Keratinocyte (primary cell): Measurements from ENCODE around the gene CHIT1. TPM values are rescaled to one million over a fixed set of nuclear protein-coding genes. Genes with fewer than 3 reads are reported as not detected.
"Not testable (repeated sequence)": the region's sequence is repeated elsewhere in the genome, so short reads cannot be mapped to it uniquely, and the experiment has no call there.

Experiments used
- DNase-seq: peaks from one replicate; pipeline ENCODE4 v3.0.0-alpha.2; 2011; ENCODE audit warnings: low read depth, missing footprints, low spot score
- FAIRE-seq: peaks from 2 replicates; lab custom pipeline; 2011; peaks lifted over from hg19 to GRCh38; lab: Jason Lieb, UNC
- H2AFZ ChIP-seq: 2 replicates; pipeline ENCODE4 v1.6.0; 2012; ENCODE audit warnings: low read length, control low read depth, inconsistent platforms; ENCODE audit not compliant: control insufficient read depth
- H3K27ac ChIP-seq: 2 replicates; pipeline ENCODE4 v1.5.1; 2011; ENCODE audit warnings: low read length; ENCODE audit not compliant: control insufficient read depth, insufficient read depth
- H3K27me3 ChIP-seq: 3 replicates; pipeline ENCODE4 v1.6.0; 2011; ENCODE audit warnings: low read length; ENCODE audit not compliant: control insufficient read depth, insufficient read depth; ENCODE audit errors: extremely low read depth
- H3K36me3 ChIP-seq, 2 experiments: 2 replicates in 1 of 2; 3 replicates in 1 of 2; pipeline ENCODE4 v1.5.1; 2011; ENCODE audit warnings: low read length in 2 of 2, mild to moderate bottlenecking in 1 of 2; ENCODE audit not compliant: control insufficient read depth in 2 of 2, insufficient read depth in 2 of 2; ENCODE audit errors: extremely low read depth in 1 of 2
- H3K4me1 ChIP-seq: 3 replicates; pipeline ENCODE4 v1.5.1; 2011; ENCODE audit warnings: low read length; ENCODE audit not compliant: control insufficient read depth, insufficient read depth; ENCODE audit errors: extremely low read depth
- H3K4me2 ChIP-seq: 3 replicates; pipeline ENCODE4 v1.6.0; 2011; ENCODE audit warnings: low read depth, low read length; ENCODE audit not compliant: control insufficient read depth, insufficient read depth; ENCODE audit errors: extremely low read depth
- H3K4me3 ChIP-seq, 3 experiments: fragments of 200-600 bp in 1 of 3; sonication (generic) in 1 of 3; 2 replicates in 2 of 3; 3 replicates in 1 of 3; pipeline ENCODE4 v1.5.1; 2011 to 2016; ENCODE audit warnings: low read length in 3 of 3, mild to moderate bottlenecking in 3 of 3, control low read depth in 2 of 3, inconsistent platforms in 1 of 3, low read depth in 1 of 3, mixed read lengths in 1 of 3, mixed run types in 1 of 3, moderate library complexity in 1 of 3; ENCODE audit not compliant: control insufficient read depth in 2 of 3, insufficient read depth in 2 of 3; ENCODE audit errors: extremely low read depth in 1 of 3
- H3K79me2 ChIP-seq: 2 replicates; pipeline ENCODE4 v1.6.0; 2012; ENCODE audit warnings: low read length; ENCODE audit not compliant: control insufficient read depth, insufficient read depth
- H3K9ac ChIP-seq: 3 replicates; pipeline ENCODE4 v1.6.0; 2011; ENCODE audit warnings: low read length; ENCODE audit not compliant: control insufficient read depth, insufficient read depth; ENCODE audit errors: extremely low read depth
- H3K9me1 ChIP-seq: 3 replicates; pipeline ENCODE4 v1.6.0; 2011; ENCODE audit warnings: low read length; ENCODE audit not compliant: control insufficient read depth, insufficient read depth; ENCODE audit errors: extremely low read depth
- H3K9me3 ChIP-seq: 2 replicates; pipeline ENCODE4 v1.5.1; 2012; ENCODE audit warnings: low read depth, low read length; ENCODE audit not compliant: control insufficient read depth
- H4K20me1 ChIP-seq: 3 replicates; pipeline ENCODE4 v1.6.0; 2011; ENCODE audit warnings: low read length; ENCODE audit not compliant: control insufficient read depth, insufficient read depth; ENCODE audit errors: extremely low read depth
- CTCF ChIP-seq, 3 experiments: IDR thresholded peaks in 1 of 3; conservative IDR thresholded peaks in 1 of 3; optimal IDR thresholded peaks in 1 of 3; 2 replicates in 2 of 3; 3 replicates in 1 of 3; pipeline versions ENCODE3 to v1.5.1; 2011; ENCODE audit warnings: low read length in 3 of 3, mild to moderate bottlenecking in 3 of 3, moderate library complexity in 2 of 3, control low read depth in 1 of 3, inconsistent platforms in 1 of 3; ENCODE audit not compliant: insufficient read depth in 2 of 3; ENCODE audit errors: extremely low read depth in 1 of 3
- EZH2 ChIP-seq: IDR thresholded peaks from one replicate; pipeline ENCODE4 v1.6.1; 2012; ENCODE audit warnings: inconsistent platforms, mild to moderate bottlenecking, low read length, moderate library complexity
- dilution Hi-C: fragments of 300-500 bp; cut with MboI; formaldehyde crosslinking; loops from one replicate; pipeline ENCODE4 v1.7.0; 2020; ENCODE audit warnings: low sequenced_read_pairs; ENCODE audit not compliant: extremely low pct_ligation_motif_present
- polyA plus RNA-seq, 5 experiments: library from polyadenylated mRNA; depleted of rRNA in 3 of 5; stranded (reverse) in 3 of 5; stranded (forward) in 1 of 5; unstranded in 1 of 5; fragments of >200 nt; gene quantifications; 1 replicate in 1 of 5; 2 replicates in 3 of 5; 3 replicates in 1 of 5; pipeline versions ENCODE4 v1.2.1 to v1.2.3, GENCODE V29; 2011 to 2012; ENCODE audit warnings: missing spikeins in 2 of 5, low read depth in 1 of 5, low replicate concordance in 1 of 5

Gene CHIT1
- polyA plus RNA-seq, 1 donor (not counting 4 experiments of a cell fraction or from before 2014, with no cell fraction given), result not detected

GRCh38 chr1:203264052-203264501, 34.6 kb upstream of the CHIT1 start:
- dilution Hi-C loops, result loop anchor here (25.0 kb wide), 1 partner anchor 227 kb away; the partner anchor contains the start of gene PPFIA4
- no peaks in the 10 kb centered on the region for H4K20me1 ChIP-seq
- no peaks in the 10 kb centered on the region for H3K79me2 ChIP-seq
- H3K36me3 ChIP-seq, result no peaks in the 10 kb centered on the region
- no peak overlapping the region for H3K4me2 ChIP-seq
- FAIRE-seq, result no peak
- peaks cover 29% of the 10 kb centered on the region for H3K4me1 ChIP-seq
- H2AFZ ChIP-seq, result no peak overlapping the region
- TF ChIP-seq CTCF (optimal IDR thresholded peaks at IDR 0.05 in 1 of 3, IDR thresholded peaks at IDR 0.05 in 1 of 3, conservative IDR thresholded peaks at IDR 0.05 in 1 of 3; ENCODE audit: extremely low read depth in 1 of 3, insufficient read depth in 2 of 3, low read length in 3 of 3), result no peak
- no peak for TF ChIP-seq EZH2
- H3K9me3 ChIP-seq, result no peaks in the 10 kb centered on the region
- H3K9me1 ChIP-seq, result no peaks in the 10 kb centered on the region
- no peak for DNase-seq
- no peak overlapping the region for H3K9ac ChIP-seq
- no peaks in the 10 kb centered on the region for H3K27me3 ChIP-seq
- H3K4me3 ChIP-seq, result no peak overlapping the region
- no peak overlapping the region for H3K27ac ChIP-seq

DNA sequence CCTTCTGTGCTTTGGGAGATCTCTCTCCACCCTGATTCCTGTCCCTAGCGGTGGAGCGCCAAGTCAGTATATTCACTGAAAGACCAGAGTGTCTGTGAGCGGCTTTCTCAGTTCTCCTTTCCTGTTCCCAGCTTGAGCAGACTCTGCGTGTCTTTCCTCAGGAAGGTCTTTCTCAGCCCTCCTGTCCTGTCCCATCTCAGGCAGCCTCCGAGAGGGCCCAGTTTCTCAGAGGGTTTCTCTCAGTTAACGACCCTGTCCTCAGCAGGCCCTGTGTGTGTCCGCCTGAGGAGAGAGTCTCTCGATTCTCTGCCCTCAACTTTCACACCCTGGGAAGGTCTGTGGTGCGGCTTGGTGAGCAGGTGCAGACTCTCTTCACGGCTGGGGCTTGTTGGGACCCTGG, 34.0 kb upstream of the CHIT1 start:
- H3K9me1 ChIP-seq, result no peaks in the 10 kb centered on the region
- H3K9ac ChIP-seq, result no peak overlapping the region
- peak overlapping the region; percentile 6 for H2AFZ ChIP-seq
- dilution Hi-C loops, result loop anchor here (25.0 kb wide), 1 partner anchor 226 kb away; the partner anchor contains the start of gene PPFIA4
- H3K9me3 ChIP-seq, result no peaks in the 10 kb centered on the region
- H3K4me2 ChIP-seq, result no peak overlapping the region
- FAIRE-seq (no peak), DNase-seq (no peak)
- TF ChIP-seq EZH2 (no peak), CTCF (optimal IDR thresholded peaks at IDR 0.05 in 1 of 3, IDR thresholded peaks at IDR 0.05 in 1 of 3, conservative IDR thresholded peaks at IDR 0.05 in 1 of 3; ENCODE audit: extremely low read depth in 1 of 3, insufficient read depth in 2 of 3, low read length in 3 of 3) (no peak)
- no peak overlapping the region for H3K27ac ChIP-seq
- peaks cover 26% of the 10 kb centered on the region for H3K4me1 ChIP-seq
- no peaks in the 10 kb centered on the region for H3K36me3 ChIP-seq
- no peaks in the 10 kb centered on the region for H3K27me3 ChIP-seq
- no peaks in the 10 kb centered on the region for H4K20me1 ChIP-seq
- no peaks in the 10 kb centered on the region for H3K79me2 ChIP-seq
- no peak overlapping the region for H3K4me3 ChIP-seq

GRCh38 chr1:203256636-203257035, 27.2 kb upstream of the CHIT1 start:
- H3K27ac ChIP-seq, FAIRE-seq, H3K9me1 ChIP-seq, H3K36me3 ChIP-seq, H2AFZ ChIP-seq, H3K27me3 ChIP-seq, H3K4me2 ChIP-seq, H3K9me3 ChIP-seq, H3K9ac ChIP-seq, DNase-seq, H3K79me2 ChIP-seq, H4K20me1 ChIP-seq, H3K4me1 ChIP-seq, H3K4me3 ChIP-seq: not testable (repeated sequence)
- dilution Hi-C loops, result loop anchor here (25.0 kb wide), 1 partner anchor 219 kb away; the partner anchor contains the start of gene PPFIA4

GRCh38 chr1:203254782-203255181, 25.3 kb upstream of the CHIT1 start:
- H2AFZ ChIP-seq, H3K36me3 ChIP-seq, H3K4me2 ChIP-seq, H3K9ac ChIP-seq, DNase-seq, H3K9me3 ChIP-seq, H4K20me1 ChIP-seq, H3K27ac ChIP-seq, FAIRE-seq, H3K4me3 ChIP-seq, H3K9me1 ChIP-seq, H3K27me3 ChIP-seq, H3K79me2 ChIP-seq: not testable (repeated sequence)
- peaks cover 11% of the 10 kb centered on the region for H3K4me1 ChIP-seq
- dilution Hi-C loops, result loop anchor here (25.0 kb wide), 1 partner anchor 217 kb away; the partner anchor contains the start of gene PPFIA4
